ENCODE data around the gene MAPK8IP2. TPM values are rescaled to one million over a fixed set of nuclear protein-coding genes. Genes with fewer than 3 reads are reported as not detected.

The MAPK8IP2 gene
- total RNA-seq, 1 experiment from 2014 or later: 6.4 TPM

- Histone ChIP-seq H3K4me3 (replicated peaks in 1 of 2; ENCODE audit: low read depth in 1 of 2, low read length in 2 of 2) (no peak overlapping the region), H2AFZ (ENCODE audit: low read depth, low read length, poor library complexity, severe bottlenecking) (no peak overlapping the region), H3K27ac (ENCODE audit: low read depth, low read length) (no peak overlapping the region), H3K27me3 (ENCODE audit: insufficient read depth, low read length) (no peaks in the 10 kb centered on the region), H3K4me1 (ENCODE audit: control insufficient read depth in 1 of 2, insufficient read depth in 2 of 2, low read length in 2 of 2) (peaks cover 5 to 24% of the 10 kb centered on the region in 2 experiments), H3K9me3 (ENCODE audit: control insufficient read depth in 1 of 2, insufficient read depth in 1 of 2, low read depth in 1 of 2, low read length in 2 of 2) (no peaks in the 10 kb centered on the region), H3K9ac (ENCODE audit: low read length) (no peak overlapping the region), H3K79me2 (ENCODE audit: insufficient read depth, low read length) (peaks cover 17% of the 10 kb centered on the region; the same call in 1 of the 2 replicates), H4K20me1 (ENCODE audit: insufficient read depth) (no peaks in the 10 kb centered on the region), H3K36me3 (ENCODE audit: control insufficient read depth in 1 of 2, insufficient read depth in 2 of 2, low read length in 2 of 2) (no peaks in the 10 kb centered on the region), H3K4me2 (ENCODE audit: low read length) (no peak overlapping the region), H3K9me2 (ENCODE audit: insufficient read depth) (no peaks in the 10 kb centered on the region)
- ChIA-PET RAD21 (ENCODE audit: low non-redundant PET in 1 of 2, low total read pairs in 2 of 2, uncharacterized antibody in 2 of 2, unreplicated experiment in 2 of 2) (no interaction called here), CTCF (no interaction called here), POLR2A (no interaction called here)
- no peak for ATAC-seq
- DNase-seq (ENCODE audit: low read depth, low spot score): no peak
- intact Hi-C loops (cut with micrococcal nuclease): no loop called here
- no peak for TF ChIP-seq ZFX (IDR thresholded peaks at IDR 0.05)
- TF ChIP-seq EZH2phosphoT487 (IDR thresholded peaks at IDR 0.05; ENCODE audit: borderline replicate concordance): no peak
- TF ChIP-seq ELF1 (IDR thresholded peaks at IDR 0.05; ENCODE audit: borderline replicate concordance, low read depth): no peak
- TF ChIP-seq SP1 (IDR thresholded peaks at IDR 0.05; ENCODE audit: low read depth): no peak
- no peak for TF ChIP-seq SRF (IDR thresholded peaks at IDR 0.05; ENCODE audit: low read depth)
- TF ChIP-seq EGR1 (IDR thresholded peaks at IDR 0.05; ENCODE audit: low read depth): no peak
- no peak for TF ChIP-seq POLR2AphosphoS5 (IDR thresholded peaks at IDR 0.05; ENCODE audit: low read depth, low read length)
- TF ChIP-seq REST (IDR thresholded peaks at IDR 0.05; ENCODE audit: low read depth): no peak
- TF ChIP-seq ZNF274 (IDR thresholded peaks at IDR 0.05; ENCODE audit: low read depth, low read length): no peak
- TF ChIP-seq CEBPB (IDR thresholded peaks at IDR 0.05; ENCODE audit: low read depth): no peak
- TF ChIP-seq EZH2 (IDR thresholded peaks at IDR 0.05): no peak
- TF ChIP-seq, protein P1, sequence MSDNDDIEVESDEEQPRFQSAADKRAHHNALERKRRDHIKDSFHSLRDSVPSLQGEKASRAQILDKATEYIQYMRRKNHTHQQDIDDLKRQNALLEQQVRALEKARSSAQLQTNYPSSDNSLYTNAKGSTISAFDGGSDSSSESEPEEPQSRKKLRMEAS (IDR thresholded peaks at IDR 0.05): no peak
- TF ChIP-seq, protein P2, sequence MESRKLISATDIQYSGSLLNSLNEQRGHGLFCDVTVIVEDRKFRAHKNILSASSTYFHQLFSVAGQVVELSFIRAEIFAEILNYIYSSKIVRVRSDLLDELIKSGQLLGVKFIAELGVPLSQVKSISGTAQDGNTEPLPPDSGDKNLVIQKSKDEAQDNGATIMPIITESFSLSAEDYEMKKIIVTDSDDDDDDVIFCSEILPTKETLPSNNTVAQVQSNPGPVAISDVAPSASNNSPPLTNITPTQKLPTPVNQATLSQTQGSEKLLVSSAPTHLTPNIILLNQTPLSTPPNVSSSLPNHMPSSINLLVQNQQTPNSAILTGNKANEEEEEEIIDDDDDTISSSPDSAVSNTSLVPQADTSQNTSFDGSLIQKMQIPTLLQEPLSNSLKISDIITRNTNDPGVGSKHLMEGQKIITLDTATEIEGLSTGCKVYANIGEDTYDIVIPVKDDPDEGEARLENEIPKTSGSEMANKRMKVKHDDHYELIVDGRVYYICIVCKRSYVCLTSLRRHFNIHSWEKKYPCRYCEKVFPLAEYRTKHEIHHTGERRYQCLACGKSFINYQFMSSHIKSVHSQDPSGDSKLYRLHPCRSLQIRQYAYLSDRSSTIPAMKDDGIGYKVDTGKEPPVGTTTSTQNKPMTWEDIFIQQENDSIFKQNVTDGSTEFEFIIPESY (IDR thresholded peaks at IDR 0.05; ENCODE audit: extremely low read depth, insufficient replicate concordance, low read length): no peak
- TF ChIP-seq YY1 (IDR thresholded peaks at IDR 0.05; ENCODE audit: extremely low read depth, insufficient replicate concordance, low read depth, low read length): no peak
- no peak for TF ChIP-seq CBX3 (IDR thresholded peaks at IDR 0.05; ENCODE audit: low read depth)
- BruUV-seq (replicated peaks): no TSS peak
Observed at GRCh38 chr22:50585238-50585637, 15.4 kb upstream of the MAPK8IP2 start.
